CD4-positive, alpha-beta T cell treated with Interferon gamma for 1 hour (primary cell): ENCODE data around the gene CCDC188.
A peak's percentile ranks its signal among the peaks of the same experiment; 100 is the strongest.

Experiments used
- DNase-seq: peaks from one replicate; pipeline ENCODE4 v3.0.0-alpha.2; 2020

CCDC188 gene

GRCh38 chr22:20116376-20116950, 34.4 kb downstream of the CCDC188 start:
- DNase-seq = no peak

- no peak for DNase-seq
These were observed 35.0 kb downstream of the CCDC188 start, which contains the start of gene RANBP1 for GRCh38 chr22:20115691-20116375. Gene RANBP1 (plus strand): TSS chr22:20116104. CDS start chr22:20116185, 81 bp downstream.

DNA sequence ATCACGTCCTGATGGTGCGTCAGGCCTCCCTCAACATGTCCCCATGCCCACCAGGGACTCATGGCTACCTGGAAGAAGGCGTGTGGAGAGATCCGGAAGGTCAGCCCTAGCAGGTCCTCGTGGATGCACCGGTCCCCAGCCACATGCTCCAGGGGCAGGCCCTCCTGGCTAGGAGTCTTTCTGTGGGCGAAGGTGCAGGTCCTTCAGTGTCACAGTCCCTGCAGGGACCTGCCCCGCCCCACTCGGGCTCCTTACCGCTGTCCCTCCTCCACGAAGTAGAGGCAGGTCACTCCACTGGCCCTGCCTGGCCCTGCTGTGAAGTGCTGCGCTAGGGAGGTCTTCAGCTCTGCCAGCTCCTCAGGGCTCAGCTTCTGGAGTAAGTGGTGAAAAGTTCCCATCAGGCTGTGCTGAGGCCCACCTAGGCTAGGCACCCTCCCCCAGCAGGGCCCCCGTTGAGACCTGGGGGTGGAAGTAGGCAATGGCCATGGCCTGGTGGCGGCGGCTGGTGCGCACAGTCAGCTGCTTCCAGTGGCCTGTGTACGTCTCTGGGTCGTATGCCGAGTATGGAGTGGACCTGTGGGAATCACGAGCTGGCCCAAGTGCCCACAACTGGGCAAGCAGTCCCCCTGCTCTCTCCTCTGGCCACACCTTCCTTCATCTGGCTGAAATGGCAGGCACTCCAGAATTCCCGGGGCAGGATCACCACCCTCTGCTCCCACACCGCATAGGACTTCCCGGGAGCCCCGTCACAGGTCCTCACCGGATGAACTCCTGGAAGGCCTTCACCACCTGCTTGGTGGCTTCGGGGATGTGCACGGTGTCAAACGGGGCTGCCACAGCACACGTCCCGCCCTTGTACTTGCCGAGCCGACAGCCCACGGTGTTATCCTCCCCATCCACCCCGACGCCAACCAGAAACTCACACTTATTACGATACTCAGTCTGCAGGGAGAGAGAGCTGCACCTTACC, 36.1 kb downstream of the CCDC188 start:
- no peak for DNase-seq

DNA sequence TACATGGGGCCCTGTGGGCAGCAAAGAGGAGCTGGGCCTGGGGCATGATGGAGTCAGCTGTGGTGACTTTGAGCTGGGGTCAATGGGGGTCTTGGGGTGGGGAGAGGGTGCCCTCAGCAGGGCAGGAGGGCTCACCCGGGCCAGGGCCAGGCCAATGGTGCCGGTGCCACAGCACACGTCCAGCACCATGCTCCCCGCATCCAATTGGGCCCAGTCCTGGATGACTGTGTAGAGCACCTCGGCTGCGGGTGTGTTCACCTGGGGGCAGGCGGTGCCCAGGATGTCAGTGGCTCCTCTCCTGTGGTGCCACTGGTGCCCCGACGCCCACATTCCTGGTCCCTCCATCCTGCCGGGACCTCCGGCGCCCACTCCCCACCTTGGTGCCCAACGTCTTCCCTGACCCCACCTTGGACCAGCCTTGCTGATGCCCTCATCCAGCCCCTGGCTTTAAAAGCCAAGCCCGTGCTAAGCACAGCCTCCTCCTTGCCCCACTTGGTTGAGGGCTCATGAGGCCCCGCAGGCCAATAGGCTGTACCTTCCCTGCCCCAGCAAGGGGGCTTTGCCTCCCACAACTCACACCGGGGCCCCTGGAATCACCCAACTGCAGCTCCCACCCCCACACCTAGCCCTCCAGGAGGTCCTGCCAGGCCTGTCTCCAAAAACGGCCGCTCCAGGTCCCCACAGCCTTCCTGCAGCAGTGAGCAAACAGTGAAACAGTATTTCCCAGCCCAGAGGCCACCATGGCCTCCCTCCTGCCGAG, 37.1 kb downstream of the CCDC188 start:
- DNase-seq = no peak

GRCh38 chr22:20112623-20113511, 38.0 kb downstream of the CCDC188 start:
- DNase-seq = no peak

- DNase-seq = no peak
These were observed 38.9 kb downstream of the CCDC188 start for GRCh38 chr22:20111689-20112622.

- DNase-seq = peak; percentile 31
These were observed 39.7 kb downstream of the CCDC188 start for GRCh38 chr22:20111045-20111688.

- no peak for DNase-seq
These were observed 40.4 kb downstream of the CCDC188 start for GRCh38 chr22:20110359-20110985.

DNA sequence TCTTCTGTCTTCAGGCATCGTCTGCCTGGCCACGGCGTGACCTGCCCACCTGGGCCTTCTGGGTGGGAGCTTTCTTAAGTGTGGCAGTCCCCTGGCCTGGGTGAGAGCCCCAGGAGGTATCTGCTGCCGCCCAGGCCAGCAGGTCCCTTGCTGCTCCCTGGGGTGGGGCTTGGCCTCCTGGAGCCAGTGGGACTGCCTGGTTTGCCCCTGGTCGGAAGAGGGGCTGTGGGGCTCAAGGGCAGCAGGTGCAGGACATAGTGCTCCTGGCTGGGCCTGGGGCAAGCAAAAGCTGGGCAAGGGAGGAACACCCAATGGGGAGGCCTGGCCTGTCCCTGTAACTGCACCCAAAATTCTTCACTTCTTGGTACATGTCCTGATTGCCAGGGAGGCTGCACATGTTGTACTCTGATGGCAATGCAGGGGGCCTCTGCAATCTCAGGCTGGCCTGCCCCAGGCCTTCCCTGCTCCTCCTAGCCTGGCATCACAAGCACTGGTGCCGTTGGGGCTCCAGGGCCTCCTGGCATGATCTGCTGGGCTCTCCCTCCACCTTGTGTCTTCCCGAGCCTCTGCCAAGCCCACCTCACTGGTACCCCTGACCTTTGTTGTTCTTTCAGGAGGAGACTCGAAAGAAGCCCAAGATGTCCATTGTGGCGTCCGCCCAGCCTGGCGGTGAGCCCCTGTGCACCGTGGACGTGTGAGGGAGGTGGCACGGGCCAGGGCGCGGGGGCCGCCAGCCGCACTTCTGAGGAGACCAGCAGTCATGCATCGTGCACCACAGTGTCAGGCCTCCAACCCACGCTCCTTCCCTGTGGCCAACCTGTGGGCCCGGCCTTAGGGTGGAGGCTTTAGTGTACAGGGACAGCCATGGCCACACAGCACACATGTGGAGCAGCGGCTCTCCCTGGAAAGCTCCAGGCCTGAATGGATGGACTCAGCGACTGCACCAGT, 41.2 kb downstream of the CCDC188 start:
- no peak for DNase-seq

GRCh38 chr22:20108757-20109230, 42.1 kb downstream of the CCDC188 start:
- DNase-seq = no peak

- DNase-seq = no peak
These were observed 42.7 kb downstream of the CCDC188 start for GRCh38 chr22:20107951-20108756.

- no peak for DNase-seq
These were observed 43.4 kb downstream of the CCDC188 start for GRCh38 chr22:20107471-20107901.

DNA sequence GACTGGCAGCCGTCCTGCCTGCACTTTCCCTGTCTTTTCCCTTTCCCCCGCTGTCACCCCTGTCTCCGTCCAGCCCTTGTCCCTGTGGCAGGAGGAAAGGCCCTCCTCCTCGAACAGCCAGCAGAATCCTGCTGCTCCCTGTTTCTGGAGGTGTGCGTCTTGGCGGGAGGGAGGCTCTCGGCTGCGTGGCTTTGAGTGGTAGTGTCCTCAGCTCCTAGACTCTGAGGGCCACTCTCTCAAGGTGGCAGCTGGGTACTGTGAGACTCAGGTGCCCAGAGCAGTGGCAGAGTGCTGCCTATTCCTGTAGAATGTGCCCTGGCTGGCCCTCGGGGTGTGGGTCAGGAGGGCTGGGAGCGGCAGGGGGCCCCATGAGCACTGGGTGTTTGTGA, 44.0 kb downstream of the CCDC188 start:
- no peak for DNase-seq

DNA sequence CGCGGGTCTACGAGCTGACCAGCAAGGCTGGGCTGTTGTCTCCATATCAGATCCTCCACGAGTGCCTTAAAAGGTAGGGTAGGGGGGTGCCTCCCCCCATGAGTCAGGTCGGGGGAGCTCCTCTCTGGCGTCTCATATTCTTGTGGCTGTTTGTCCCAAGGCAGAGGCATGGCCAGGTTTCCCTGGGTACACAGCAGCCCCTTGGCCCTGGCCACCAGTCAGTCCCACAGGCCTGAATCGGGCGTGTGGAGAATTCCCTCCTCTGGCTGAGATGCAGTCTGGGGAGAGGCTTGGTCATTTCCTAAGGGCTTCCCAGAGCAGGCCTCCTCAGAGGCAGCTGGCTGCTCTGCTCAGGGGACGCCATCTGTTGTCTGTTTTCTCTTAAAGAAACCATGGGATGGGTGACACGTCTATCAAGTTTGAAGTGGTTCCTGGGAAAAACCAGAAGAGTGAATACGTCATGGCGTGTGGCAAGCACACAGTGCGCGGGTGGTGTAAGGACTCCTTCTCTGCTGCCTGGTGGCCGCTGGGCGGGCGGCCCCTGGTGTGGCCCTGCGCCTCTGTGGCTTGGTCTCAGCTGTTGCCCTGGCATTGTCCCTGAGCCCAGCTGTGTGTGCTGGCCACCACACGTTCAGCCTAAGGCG, 44.5 kb downstream of the CCDC188 start:
- DNase-seq = no peak

DNA sequence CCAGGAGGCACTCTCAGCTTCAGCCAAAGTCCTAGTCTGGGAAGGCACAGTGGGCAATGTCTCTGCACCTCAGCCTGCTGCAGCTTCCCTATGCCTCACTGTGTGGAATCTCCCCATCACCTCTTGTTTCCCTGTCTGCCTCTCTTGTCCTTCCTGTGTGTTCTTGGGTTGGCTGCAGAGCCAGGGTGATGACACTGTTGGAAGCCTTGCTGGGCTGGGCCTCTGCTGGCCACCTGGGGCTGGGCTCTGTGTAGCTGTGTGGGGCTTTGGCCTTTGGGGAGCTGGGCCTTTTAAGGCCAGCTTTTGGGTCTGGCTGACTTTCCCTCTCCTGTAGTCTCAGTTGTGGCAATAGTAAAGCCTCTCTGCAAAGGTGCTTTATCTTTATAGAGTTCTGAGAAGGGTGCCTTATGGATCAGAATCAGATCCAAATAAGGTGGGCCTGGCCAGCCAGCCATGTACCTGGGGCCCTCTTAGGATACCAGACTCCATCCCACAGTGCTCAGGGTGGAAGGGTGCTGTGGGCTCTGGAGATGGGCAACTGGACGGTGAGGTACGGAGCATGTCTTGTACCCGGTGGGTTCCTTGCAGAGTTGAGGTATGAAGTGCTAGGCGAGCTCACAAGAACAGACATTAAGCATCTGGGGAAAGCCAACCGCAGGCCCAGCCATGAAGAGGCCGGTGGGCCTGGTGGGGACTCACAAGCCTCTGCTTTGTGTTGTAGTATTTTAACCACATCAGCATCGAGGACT, 45.2 kb downstream of the CCDC188 start:
- DNase-seq = no peak

DNA sequence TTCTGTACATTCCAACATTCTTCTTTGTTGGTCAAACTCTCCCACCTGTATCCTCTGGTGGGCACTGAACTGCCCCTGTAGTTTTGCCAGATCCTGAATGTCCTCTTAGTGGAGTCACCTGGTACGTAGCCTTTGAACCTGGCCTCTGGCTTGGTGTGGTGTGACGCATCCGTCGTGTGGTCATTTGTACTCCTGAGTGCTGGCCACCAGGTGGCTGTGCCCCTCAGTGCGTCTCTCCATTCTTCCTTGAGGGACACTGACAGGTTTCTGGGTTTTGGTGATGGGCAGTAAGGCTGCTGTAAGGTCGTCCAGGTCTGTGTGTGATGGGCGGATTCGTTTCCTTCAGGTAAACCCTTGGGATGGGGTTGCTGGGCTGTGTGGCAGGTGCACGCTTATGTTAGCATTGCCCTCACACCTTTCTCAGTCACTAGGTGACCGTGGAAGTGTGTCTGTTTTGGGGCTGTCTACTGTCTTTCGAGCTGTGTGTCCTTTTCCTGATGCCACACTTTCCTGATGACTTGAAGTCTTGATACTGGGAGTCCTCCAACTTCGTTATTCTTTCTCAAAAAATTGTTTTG, 48.6 kb downstream of the CCDC188 start:
- no peak for DNase-seq
